ENCODE measurements around the gene PLEKHM1. TPM values are rescaled to one million over a fixed set of nuclear protein-coding genes. Genes with fewer than 3 reads are reported as not detected.

PLEKHM1 gene
- total RNA-seq, 1 donor, result 25.0 TPM

GRCh38 chr17:45437465-45438283, 52.8 kb downstream of the PLEKHM1 start:
- no peak overlapping the region for H3K4me3 ChIP-seq (ENCODE audit: low read depth, low read length)
- TF ChIP-seq CTCF (IDR thresholded peaks at IDR 0.05; ENCODE audit: insufficient read depth, low read depth, low read length), result no peak
- no peak for DNase-seq (ENCODE audit: low read depth)

- H3K4me3 ChIP-seq (ENCODE audit: low read depth, low read length), result no peak overlapping the region
- no peak for DNase-seq (ENCODE audit: low read depth)
- no peak for TF ChIP-seq CTCF (IDR thresholded peaks at IDR 0.05; ENCODE audit: insufficient read depth, low read depth, low read length)
Observed at GRCh38 chr17:45436625-45437464, 53.7 kb downstream of the PLEKHM1 start.

- no peak for TF ChIP-seq CTCF (IDR thresholded peaks at IDR 0.05; ENCODE audit: insufficient read depth, low read depth, low read length)
- no peak overlapping the region for H3K4me3 ChIP-seq (ENCODE audit: low read depth, low read length)
- DNase-seq (ENCODE audit: low read depth), result no peak
Observed at GRCh38 chr17:45436161-45436560, 54.4 kb downstream of the PLEKHM1 start.

GRCh38 chr17:45435481-45435880, 55.0 kb downstream of the PLEKHM1 start:
- no peak overlapping the region for H3K4me3 ChIP-seq (ENCODE audit: low read depth, low read length)
- no peak for DNase-seq (ENCODE audit: low read depth)
- no peak for TF ChIP-seq CTCF (IDR thresholded peaks at IDR 0.05; ENCODE audit: insufficient read depth, low read depth, low read length)

GRCh38 chr17:45433159-45433535, 57.4 kb downstream of the PLEKHM1 start:
- H3K4me3 ChIP-seq (ENCODE audit: low read depth, low read length), result no peak overlapping the region
- no peak for DNase-seq (ENCODE audit: low read depth)
- no peak for TF ChIP-seq CTCF (IDR thresholded peaks at IDR 0.05; ENCODE audit: insufficient read depth, low read depth, low read length)

- no peak for TF ChIP-seq CTCF (IDR thresholded peaks at IDR 0.05; ENCODE audit: insufficient read depth, low read depth, low read length)
- peak; percentile 23 for DNase-seq (ENCODE audit: low read depth)
- H3K4me3 ChIP-seq (ENCODE audit: low read depth, low read length), result peak within 1 kb of the TSS; percentile 58
Observed at GRCh38 chr17:45432405-45433158, 57.9 kb downstream of the PLEKHM1 start, which contains the start of gene ARHGAP27. ARHGAP27 (minus strand) TSS chr17:45432870; CDS start chr17:45430279, 2,591 bp downstream.
